Thymus (tissue), 11 donors: ENCODE measurements around the gene NPRL2. TPM values are rescaled to one million over a fixed set of nuclear protein-coding genes. Genes with fewer than 3 reads are reported as not detected.

Source experiments
- DNase-seq, 9 donors: peaks; one replicate each; pipeline ENCODE4 v3.0.0-alpha.2; 2013; ENCODE audit warnings: low spot score in 9 of 9, low read depth in 6 of 9, missing footprints in 1 of 9
- H3K27ac ChIP-seq, 2 donors: one replicate each; pipeline ENCODE4 v1.5.1; 2013; ENCODE audit warnings: control low read depth in 1 of 2, low read depth in 1 of 2, low read length in 1 of 2, mild to moderate bottlenecking in 1 of 2, moderate library complexity in 1 of 2
- H3K27me3 ChIP-seq, 2 donors: one replicate each; pipeline ENCODE4 v1.5.1; 2013; ENCODE audit warnings: low read length in 1 of 2; ENCODE audit not compliant: control insufficient read depth in 2 of 2, insufficient read depth in 1 of 2
- H3K36me3 ChIP-seq, 2 donors: one replicate each; pipeline ENCODE4 v1.5.1; 2013; ENCODE audit warnings: low read length in 1 of 2, mild to moderate bottlenecking in 1 of 2, moderate library complexity in 1 of 2; ENCODE audit not compliant: control insufficient read depth in 2 of 2, insufficient read depth in 2 of 2
- H3K4me1 ChIP-seq, 2 donors: one replicate each; pipeline ENCODE4 v1.5.1; 2013; ENCODE audit warnings: low read length in 2 of 2; ENCODE audit not compliant: control insufficient read depth in 2 of 2, insufficient read depth in 2 of 2
- H3K4me3 ChIP-seq, 2 donors: one replicate each; pipeline ENCODE4 v1.5.1; 2013; ENCODE audit warnings: low read length in 2 of 2, control low read depth in 1 of 2, mild to moderate bottlenecking in 1 of 2
- H3K9me3 ChIP-seq, 2 donors: one replicate each; pipeline ENCODE4 v1.5.1; 2013; ENCODE audit warnings: low read length in 1 of 2, mild to moderate bottlenecking in 1 of 2; ENCODE audit not compliant: control insufficient read depth in 2 of 2, insufficient read depth in 1 of 2
- WGBS: extraction: QIAGEN DNeasy Blood & Tissue Kit; methylation state at CpG from one replicate; pipeline ENCODE4 v1.1.7; 2013; 5-methylcytosine and 5-hydroxymethylcytosine counted together
- polyA plus RNA-seq: library from polyadenylated mRNA; stranded (reverse); fragments of 200-250 nt; gene quantifications from one replicate; pipeline ENCODE4 v1.2.3, GENCODE V29; 2013
- total RNA-seq: library from RNA; stranded (reverse); fragments of 120-200 nt; gene quantifications from one replicate; pipeline ENCODE4 v1.2.4, GENCODE V29; 2013
- donor health status: healthy.

The NPRL2 gene
- total and polyA plus RNA-seq, 2 donors = 24.5 to 30.9 TPM

DNA sequence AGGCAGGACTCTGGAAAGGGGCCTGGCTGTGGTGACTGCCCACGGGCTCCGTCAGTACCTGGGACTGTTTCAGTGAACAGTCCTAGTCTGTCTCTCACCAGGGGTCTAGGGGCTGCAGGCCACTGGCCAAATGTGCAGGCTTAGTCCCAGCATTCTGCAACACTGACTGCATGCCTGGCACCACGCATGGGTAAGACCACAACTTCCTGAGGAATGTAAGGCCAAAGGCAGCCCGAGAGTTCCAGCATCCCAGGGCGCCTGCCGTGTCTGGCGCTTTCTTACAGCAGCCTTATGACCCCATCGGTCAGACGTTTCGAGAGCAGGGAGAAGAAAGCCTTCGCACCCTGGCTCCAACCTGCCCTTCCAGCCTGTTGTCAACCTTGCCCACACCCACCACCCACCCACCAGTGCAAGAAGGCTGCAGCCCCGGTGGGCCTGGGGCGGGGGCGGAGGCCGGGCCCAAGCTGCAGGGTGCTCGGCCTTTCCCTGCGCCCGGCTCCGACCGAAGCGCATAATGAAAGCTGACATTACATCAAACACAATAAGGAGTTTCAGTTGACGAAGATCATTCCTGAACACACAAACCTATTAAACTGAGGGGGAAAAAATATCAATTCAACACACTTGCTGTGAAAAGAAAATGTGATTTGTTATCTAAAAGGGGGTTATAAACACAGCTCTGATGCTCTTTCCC is 38.3 kb upstream of the NPRL2 start:
- H3K4me1 ChIP-seq = no peaks in the 10 kb centered on the region
- H3K27ac ChIP-seq = no peak overlapping the region
- H3K9me3 ChIP-seq = no peaks in the 10 kb centered on the region
- DNase-seq = no peak
- H3K27me3 ChIP-seq = no peaks in the 10 kb centered on the region
- H3K36me3 ChIP-seq = no peaks in the 10 kb centered on the region
- no peak overlapping the region for H3K4me3 ChIP-seq
- 91% methylated on average over 22 of the region's 22 CpGs for WGBS

DNA sequence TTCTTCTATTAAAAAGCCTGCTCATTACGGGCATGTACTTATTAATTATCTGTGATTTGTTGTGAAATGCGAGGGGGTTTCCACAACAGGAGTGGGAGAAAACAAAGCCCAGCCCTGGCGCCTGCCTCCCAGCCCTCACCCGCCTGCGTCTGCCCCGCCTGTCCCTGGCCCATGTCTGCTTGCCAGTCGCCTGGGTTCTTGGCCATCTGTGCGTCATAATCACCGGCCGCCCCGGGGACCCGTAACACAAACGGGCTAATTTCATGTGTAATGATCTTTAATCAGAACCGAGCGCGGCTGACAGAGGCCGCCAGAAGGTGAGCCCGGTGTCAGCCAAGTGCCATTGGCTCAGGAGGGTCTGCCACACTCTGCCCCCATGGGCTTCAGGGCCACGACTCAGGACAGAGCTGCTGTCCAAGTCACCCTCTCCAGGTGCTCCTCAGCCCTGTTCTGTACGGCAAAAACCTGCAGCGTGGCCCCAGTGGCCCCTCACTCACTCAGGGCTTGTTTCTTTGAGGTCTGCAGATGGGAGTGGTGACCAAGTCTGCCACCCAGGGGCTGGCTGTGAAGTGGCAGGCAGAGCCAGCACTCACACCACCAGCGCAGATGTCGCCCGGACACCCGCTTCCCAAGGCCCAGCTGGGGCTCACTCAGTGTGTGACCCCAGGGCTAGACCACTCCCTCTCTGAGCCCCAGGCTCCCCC is 37.6 kb upstream of the NPRL2 start:
- H3K4me1 ChIP-seq = no peaks in the 10 kb centered on the region
- DNase-seq = no peak
- no peak overlapping the region for H3K27ac ChIP-seq
- H3K27me3 ChIP-seq = no peaks in the 10 kb centered on the region
- H3K36me3 ChIP-seq = no peaks in the 10 kb centered on the region
- WGBS = 89% methylated on average over 25 of the region's 25 CpGs
- no peaks in the 10 kb centered on the region for H3K9me3 ChIP-seq
- no peak overlapping the region for H3K4me3 ChIP-seq

DNA sequence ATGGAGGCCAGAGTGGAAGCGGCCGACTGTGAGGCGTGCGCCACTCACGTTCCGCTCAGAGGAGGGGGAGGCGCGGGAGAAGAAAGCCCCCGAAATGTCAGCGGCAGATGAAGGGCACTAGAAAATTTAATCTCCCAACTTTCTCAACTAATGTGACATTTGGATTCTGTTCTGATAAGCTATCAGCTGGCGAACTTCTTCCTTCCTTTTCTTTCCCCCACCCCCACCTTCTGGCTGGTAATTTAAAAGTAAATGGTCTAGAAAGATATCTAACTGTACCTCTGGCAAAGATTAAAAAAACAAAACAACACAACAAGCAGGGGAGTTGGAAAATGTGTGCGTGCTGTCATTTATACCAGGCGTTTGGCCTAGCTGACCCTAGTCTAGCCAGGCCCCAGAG is 35.2 kb upstream of the NPRL2 start:
- Histone ChIP-seq H3K27me3 (no peaks in the 10 kb centered on the region), H3K36me3 (no peaks in the 10 kb centered on the region), H3K4me3 (no peak overlapping the region), H3K4me1 (peaks cover 0 to 2% of the 10 kb centered on the region in 2 donors), H3K9me3 (peaks cover 0 to 3% of the 10 kb centered on the region in 2 donors), H3K27ac (no peak overlapping the region)
- 64% methylated on average over 13 of the region's 13 CpGs for WGBS
- no peak for DNase-seq

DNA sequence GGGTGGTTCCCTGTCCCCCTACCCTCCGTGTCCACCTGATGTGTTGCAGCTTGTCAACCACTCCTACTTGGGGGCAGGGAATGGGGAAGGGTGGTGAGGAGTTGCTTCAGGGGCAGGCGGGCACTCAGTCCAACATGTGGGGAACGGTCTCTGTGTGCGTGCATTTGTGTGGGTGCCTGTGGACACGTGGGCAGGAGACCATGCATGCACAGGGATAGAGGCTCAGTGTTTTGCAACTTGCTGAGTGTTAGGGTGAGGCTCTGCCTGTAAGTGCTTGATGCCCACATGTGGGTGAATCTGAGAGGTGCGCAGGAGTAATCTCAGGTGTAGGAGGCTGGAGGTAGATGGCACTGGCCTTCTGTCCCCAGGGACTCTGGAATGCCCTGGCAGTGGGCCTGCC is 33.2 kb upstream of the NPRL2 start:
- H3K27me3 ChIP-seq = no peaks in the 10 kb centered on the region
- H3K4me3 ChIP-seq = no peak overlapping the region
- peaks cover 0 to 2% of the 10 kb centered on the region in 2 donors for H3K4me1 ChIP-seq
- peaks cover 0 to 3% of the 10 kb centered on the region in 2 donors for H3K9me3 ChIP-seq
- WGBS = 95% methylated on average over 6 of the region's 6 CpGs
- no peaks in the 10 kb centered on the region for H3K36me3 ChIP-seq
- H3K27ac ChIP-seq = no peak overlapping the region
- no peak for DNase-seq

DNA sequence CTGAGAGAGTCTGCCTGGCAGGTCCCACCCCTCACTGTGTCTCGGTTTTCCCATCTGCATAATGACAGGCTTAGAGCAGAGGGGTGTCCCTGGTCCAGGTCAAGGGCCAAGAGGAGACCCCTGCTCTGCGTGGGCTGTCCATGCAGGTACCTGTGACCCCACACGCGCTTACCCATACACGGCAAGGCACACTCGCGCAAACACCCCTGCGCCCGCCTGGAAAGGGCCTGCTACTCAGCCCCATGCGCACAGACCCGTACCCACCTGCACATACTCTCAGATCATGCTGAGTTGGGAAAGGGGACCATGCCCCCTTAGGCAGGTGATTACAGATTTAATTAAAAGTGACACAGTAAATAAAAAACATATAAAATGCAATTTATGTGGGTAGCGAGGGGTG is 32.1 kb upstream of the NPRL2 start:
- Histone ChIP-seq H3K27ac (no peak overlapping the region), H3K4me1 (peaks cover 0 to 2% of the 10 kb centered on the region in 2 donors), H3K36me3 (no peaks in the 10 kb centered on the region), H3K4me3 (no peak overlapping the region), H3K9me3 (peaks cover 0 to 3% of the 10 kb centered on the region in 2 donors), H3K27me3 (no peaks in the 10 kb centered on the region)
- no peak for DNase-seq
- 96% methylated on average over 12 of the region's 12 CpGs for WGBS

DNA sequence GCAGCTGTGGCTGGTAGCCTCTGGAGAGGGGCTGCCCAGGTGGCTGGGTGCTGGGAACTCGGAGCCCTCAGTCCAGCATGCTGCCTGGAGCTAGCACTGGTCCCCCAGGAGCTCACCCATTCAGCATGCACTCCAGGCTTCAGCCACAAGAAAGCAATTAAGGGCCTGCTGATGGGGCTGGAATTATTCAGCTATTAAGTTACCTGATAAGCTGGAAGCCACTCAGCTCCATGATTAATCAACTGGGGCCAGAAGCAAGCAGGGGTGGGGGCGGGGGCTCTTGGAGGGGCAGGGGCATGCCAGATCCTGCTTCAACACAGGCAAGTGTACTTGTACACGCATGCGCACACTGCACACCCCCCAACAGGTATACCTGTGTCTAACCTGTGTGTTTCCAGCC is 30.8 kb upstream of the NPRL2 start:
- WGBS = 92% methylated on average over 4 of the region's 4 CpGs
- H3K27ac ChIP-seq = no peak overlapping the region
- H3K4me1 ChIP-seq = peaks cover 0 to 2% of the 10 kb centered on the region in 2 donors
- peaks cover 0 to 3% of the 10 kb centered on the region in 2 donors for H3K9me3 ChIP-seq
- H3K36me3 ChIP-seq = no peaks in the 10 kb centered on the region
- no peak for DNase-seq
- H3K4me3 ChIP-seq = no peak overlapping the region
- no peaks in the 10 kb centered on the region for H3K27me3 ChIP-seq

DNA sequence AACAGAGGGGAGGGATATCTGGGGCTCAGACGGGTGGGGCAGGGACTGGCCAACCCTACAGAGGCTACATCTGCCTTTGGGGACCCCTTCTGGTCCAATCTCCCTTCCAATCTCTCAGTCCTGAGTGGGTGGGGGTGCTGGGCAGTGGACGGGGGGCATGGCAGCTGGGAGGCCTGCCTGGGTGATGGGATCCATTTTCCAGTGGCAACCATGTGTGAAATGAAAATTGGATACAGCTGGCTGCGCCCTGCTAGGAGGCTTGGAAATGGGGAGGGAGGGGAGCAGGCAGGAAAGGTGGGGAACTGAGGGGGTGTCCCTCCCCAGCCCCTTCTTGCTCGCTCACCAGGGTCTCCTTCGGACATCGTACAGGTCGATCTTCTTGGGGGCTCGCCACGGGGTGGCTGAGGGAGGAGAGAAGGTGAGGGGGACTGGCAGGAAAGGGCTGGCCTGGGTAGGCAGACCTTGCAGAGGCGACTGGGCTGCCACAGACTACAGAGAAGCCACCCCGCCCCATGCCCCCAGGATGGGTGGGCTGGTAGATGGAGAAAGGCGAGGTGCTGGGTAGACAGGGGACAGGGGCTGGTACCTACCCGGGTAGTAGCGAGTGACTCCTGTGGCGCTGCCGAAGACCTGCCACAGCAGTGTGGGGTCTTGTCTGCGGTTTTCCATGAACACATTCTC is 30.0 kb upstream of the NPRL2 start:
- peaks cover 0 to 3% of the 10 kb centered on the region in 2 donors for H3K9me3 ChIP-seq
- no peak overlapping the region for H3K4me3 ChIP-seq
- H3K4me1 ChIP-seq = peaks cover 0 to 2% of the 10 kb centered on the region in 2 donors
- DNase-seq = no peak
- H3K27ac ChIP-seq = no peak overlapping the region
- H3K27me3 ChIP-seq = no peaks in the 10 kb centered on the region
- WGBS = 95% methylated on average over 17 of the region's 17 CpGs
- H3K36me3 ChIP-seq = no peaks in the 10 kb centered on the region

DNA sequence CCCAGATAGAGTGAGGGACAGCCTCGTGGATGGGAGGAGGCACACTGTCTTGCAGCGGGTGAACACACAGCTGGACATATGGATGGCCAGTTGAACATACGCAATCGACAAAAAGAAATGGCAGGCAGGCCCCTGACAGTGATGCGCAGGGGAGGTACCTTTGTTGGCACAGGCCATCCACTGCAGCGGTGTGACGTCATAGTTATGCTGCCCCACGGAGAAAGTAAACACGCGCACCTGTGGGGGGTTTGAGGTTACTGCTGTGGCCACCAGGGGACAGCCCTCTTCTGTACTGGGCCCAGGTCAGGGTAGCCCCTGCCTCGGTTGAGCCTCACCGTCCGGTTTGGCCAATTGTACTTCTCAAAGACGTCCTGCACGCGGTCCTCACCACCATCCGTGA is 28.2 kb upstream of the NPRL2 start:
- 97% methylated on average over 17 of the region's 17 CpGs for WGBS
- H3K27ac ChIP-seq = no peak overlapping the region
- peaks cover 0 to 4% of the 10 kb centered on the region in 2 donors for H3K4me1 ChIP-seq
- H3K27me3 ChIP-seq = peaks cover 0 to 4% of the 10 kb centered on the region in 2 donors
- H3K36me3 ChIP-seq = no peaks in the 10 kb centered on the region
- H3K9me3 ChIP-seq = peaks cover 0 to 3% of the 10 kb centered on the region in 2 donors
- no peak overlapping the region for H3K4me3 ChIP-seq
- DNase-seq = no peak

DNA sequence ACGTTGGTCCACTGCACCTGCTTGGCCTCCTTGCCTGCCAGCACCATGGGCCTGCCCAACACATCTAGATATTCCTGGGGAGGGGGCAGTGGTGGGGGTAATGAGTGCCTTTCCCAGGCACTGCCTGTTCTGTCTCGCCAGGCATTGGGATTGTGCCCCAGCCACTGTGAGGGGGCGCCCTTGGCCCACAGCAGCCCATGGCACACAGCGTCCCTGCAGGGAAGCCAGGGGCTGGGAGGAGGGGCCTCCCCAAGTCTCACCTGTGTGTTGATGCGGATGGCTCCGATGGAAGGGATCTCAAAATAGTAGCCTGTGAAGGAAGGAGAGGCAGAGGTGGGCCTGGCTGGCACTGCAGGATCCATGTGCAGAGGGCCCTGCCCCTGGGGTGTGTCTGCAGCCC is 27.4 kb upstream of the NPRL2 start:
- Histone ChIP-seq H3K9me3 (peaks cover 0 to 3% of the 10 kb centered on the region in 2 donors), H3K27ac (no peak overlapping the region), H3K4me3 (no peak overlapping the region), H3K4me1 (peaks cover 0 to 9% of the 10 kb centered on the region in 2 donors), H3K36me3 (no peaks in the 10 kb centered on the region), H3K27me3 (peaks cover 0 to 4% of the 10 kb centered on the region in 2 donors)
- WGBS = 91% methylated on average over 6 of the region's 6 CpGs
- no peak for DNase-seq
